HUES6 (cell line): ENCODE data around the gene TREML2.

Experiments used
- H3K27ac ChIP-seq: 2 replicates; pipeline ENCODE4 v1.7.0; 2013; ENCODE audit warnings: low read depth, mild to moderate bottlenecking, low read length, inconsistent platforms
- H3K27me3 ChIP-seq: 2 replicates; pipeline ENCODE4 v1.6.1; 2013; ENCODE audit warnings: low read length; ENCODE audit not compliant: control insufficient read depth, insufficient read depth
- H3K36me3 ChIP-seq: 2 replicates; pipeline ENCODE4 v1.6.1; 2013; ENCODE audit warnings: low read length; ENCODE audit not compliant: control insufficient read depth, insufficient read depth
- H3K4me1 ChIP-seq: 2 replicates; pipeline ENCODE4 v1.6.1; 2013; ENCODE audit warnings: low read length; ENCODE audit not compliant: control insufficient read depth, insufficient read depth
- H3K4me3 ChIP-seq: 2 replicates; pipeline ENCODE4 v1.5.1; 2013; ENCODE audit warnings: low read depth, low read length
- H3K9ac ChIP-seq: one replicate; pipeline ENCODE4 v1.6.1; 2013; ENCODE audit warnings: mild to moderate bottlenecking, low read length
- H3K9me3 ChIP-seq: 2 replicates; pipeline ENCODE4 v1.6.1; 2013; ENCODE audit warnings: low read depth, low read length; ENCODE audit not compliant: control insufficient read depth, insufficient read depth

Gene TREML2

GRCh38 chr6:41204156-41204555, 3.2 kb upstream of the TREML2 start:
- H3K9me3 ChIP-seq: no peaks in the 10 kb centered on the region; the same call in 1 of the 2 replicates
- peaks cover 12% of the 10 kb centered on the region for H3K4me1 ChIP-seq
- no peak overlapping the region for H3K4me3 ChIP-seq
- no peaks in the 10 kb centered on the region for H3K36me3 ChIP-seq
- peaks cover 3% of the 10 kb centered on the region; the same call in 1 of the 2 replicates for H3K27me3 ChIP-seq
- H3K9ac ChIP-seq: no peak overlapping the region
- H3K27ac ChIP-seq: no peak overlapping the region

DNA sequence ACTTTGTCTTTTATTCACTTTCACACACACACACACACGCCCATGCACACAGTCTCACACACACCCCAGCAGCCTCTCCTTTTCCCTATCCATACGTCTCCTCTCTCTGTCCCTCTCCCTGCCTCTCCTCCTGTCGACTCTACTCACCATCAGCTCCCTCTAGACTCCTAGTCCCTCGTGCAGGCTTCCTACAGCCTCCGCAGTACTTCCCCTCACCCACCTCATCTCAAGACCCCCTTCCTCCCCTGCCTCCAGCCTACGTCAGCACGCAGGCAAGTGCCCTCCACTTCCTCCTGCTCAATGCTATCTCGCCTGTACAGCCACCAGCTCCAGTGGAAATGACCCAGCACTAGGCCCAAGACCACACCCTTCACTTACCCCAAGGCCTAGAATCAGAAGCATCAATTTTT, 820 bp upstream of the TREML2 start:
- no peak overlapping the region for H3K27ac ChIP-seq
- H3K36me3 ChIP-seq: no peaks in the 10 kb centered on the region
- H3K27me3 ChIP-seq: no peaks in the 10 kb centered on the region; the same call in 1 of the 2 replicates
- no peaks in the 10 kb centered on the region for H3K9me3 ChIP-seq
- no peak overlapping the region for H3K4me3 ChIP-seq
- no peak overlapping the region for H3K9ac ChIP-seq
- peaks cover 12% of the 10 kb centered on the region for H3K4me1 ChIP-seq

GRCh38 chr6:41200296-41200900, 551 bp downstream of the TREML2 start:
- Histone ChIP-seq H3K27ac (no peak overlapping the region), H3K36me3 (no peaks in the 10 kb centered on the region), H3K4me3 (no peak overlapping the region), H3K9ac (no peak overlapping the region), H3K9me3 (no peaks in the 10 kb centered on the region), H3K27me3 (peaks cover 7% of the 10 kb centered on the region; the same call in 1 of the 2 replicates), H3K4me1 (peaks cover 12% of the 10 kb centered on the region)

- Histone ChIP-seq H3K27ac (no peak overlapping the region), H3K9ac (no peak overlapping the region)
These were observed 1.2 kb downstream of the TREML2 start for GRCh38 chr6:41199552-41200246.

DNA sequence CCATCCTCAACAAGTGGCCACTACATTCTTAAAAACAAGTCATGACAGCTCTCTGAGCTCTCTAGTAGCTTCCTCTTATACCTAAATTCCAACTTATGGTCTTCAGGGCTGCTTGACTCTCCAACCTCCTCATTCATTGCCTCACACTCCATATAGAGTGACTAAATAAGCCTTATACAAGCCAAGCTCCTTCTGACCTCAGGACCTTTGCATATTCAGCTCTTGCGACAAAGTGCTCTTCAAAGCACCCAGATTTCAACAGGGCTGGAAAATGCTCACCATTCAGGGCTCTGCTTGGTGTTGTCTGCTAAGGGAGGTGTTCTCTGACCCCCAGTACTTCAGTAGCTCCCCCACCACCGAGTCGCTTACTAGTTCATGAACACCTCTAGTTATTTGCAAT, 3.7 kb downstream of the TREML2 start:
- Histone ChIP-seq H3K9ac (no peak overlapping the region), H3K36me3 (no peaks in the 10 kb centered on the region), H3K4me3 (no peak overlapping the region), H3K27ac (no peak overlapping the region), H3K4me1 (peaks cover 12% of the 10 kb centered on the region), H3K27me3 (peaks cover 14% of the 10 kb centered on the region; the same call in 1 of the 2 replicates), H3K9me3 (no peaks in the 10 kb centered on the region)

More at GRCh38 chr6:41199552-41200246, 1.2 kb downstream of the TREML2 start:
- Histone ChIP-seq H3K4me1 (peaks cover 12% of the 10 kb centered on the region), H3K4me3 (no peak overlapping the region), H3K9me3 (no peaks in the 10 kb centered on the region), H3K27me3 (peaks cover 10% of the 10 kb centered on the region; the same call in 1 of the 2 replicates), H3K36me3 (no peaks in the 10 kb centered on the region)

GRCh38 chr6:41194386-41194785, 6.6 kb downstream of the TREML2 start:
- Histone ChIP-seq H3K27ac (no peak overlapping the region), H3K36me3 (no peaks in the 10 kb centered on the region), H3K4me3 (no peak overlapping the region), H3K27me3 (peaks cover 14% of the 10 kb centered on the region; the same call in 1 of the 2 replicates), H3K4me1 (no peaks in the 10 kb centered on the region), H3K9ac (no peak overlapping the region), H3K9me3 (peaks cover 14% of the 10 kb centered on the region)

DNA sequence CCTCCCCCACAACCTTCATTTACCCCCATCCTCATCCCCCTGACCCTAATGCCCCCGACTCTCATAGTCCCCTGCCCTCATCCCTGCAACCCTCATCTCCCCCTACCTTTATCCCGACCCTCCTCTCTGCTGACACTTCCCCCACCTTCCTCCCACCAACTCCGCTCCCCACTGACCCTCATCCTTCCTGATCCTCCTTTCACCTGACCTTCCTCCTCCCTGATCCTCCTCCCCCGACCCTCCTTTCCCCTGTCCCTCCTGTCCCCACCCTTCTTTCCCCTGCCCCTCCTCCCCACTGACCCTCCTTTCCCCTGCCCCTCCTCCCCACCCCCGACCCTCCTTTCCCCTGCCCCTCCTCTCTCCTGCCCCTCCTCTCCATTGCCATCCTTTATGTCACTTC, 7.1 kb downstream of the TREML2 start:
- no peak overlapping the region for H3K4me3 ChIP-seq
- H3K4me1 ChIP-seq: no peaks in the 10 kb centered on the region
- no peak overlapping the region for H3K9ac ChIP-seq
- H3K9me3 ChIP-seq: peaks cover 18% of the 10 kb centered on the region
- peaks cover 14% of the 10 kb centered on the region; the same call in 1 of the 2 replicates for H3K27me3 ChIP-seq
- no peak overlapping the region for H3K27ac ChIP-seq
- no peaks in the 10 kb centered on the region for H3K36me3 ChIP-seq

DNA sequence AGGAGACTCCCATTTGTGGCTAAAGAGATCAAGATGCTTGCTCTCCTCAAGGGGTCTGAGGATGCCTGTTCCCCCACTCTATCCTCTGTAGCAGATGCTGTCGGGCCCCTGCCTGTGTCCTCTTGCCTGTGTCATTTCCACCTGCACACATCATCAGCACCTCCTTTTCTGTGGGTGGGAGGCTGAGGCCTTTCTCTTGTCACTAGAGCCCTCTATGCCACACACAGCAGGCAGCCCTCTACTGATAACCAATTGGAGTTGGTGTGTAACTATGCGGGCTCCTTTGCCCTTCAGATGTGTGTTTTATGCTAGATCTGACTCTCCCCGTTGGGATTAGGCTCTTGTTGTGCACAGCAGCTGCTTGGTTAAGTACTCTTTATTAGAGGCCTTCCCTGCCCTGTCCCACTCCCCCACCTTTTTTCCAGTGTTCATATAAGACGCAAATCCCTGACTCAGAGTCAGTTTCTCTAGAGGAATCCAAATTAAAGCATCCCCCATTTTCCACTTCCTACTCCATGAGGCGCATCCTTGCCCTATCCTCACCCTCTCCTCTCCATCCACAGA, 7.7 kb downstream of the TREML2 start:
- H3K4me1 ChIP-seq: no peaks in the 10 kb centered on the region
- H3K27me3 ChIP-seq: peaks cover 14% of the 10 kb centered on the region; the same call in 1 of the 2 replicates
- H3K4me3 ChIP-seq: no peak overlapping the region
- no peaks in the 10 kb centered on the region for H3K36me3 ChIP-seq
- H3K9ac ChIP-seq: no peak overlapping the region
- H3K27ac ChIP-seq: no peak overlapping the region
- peaks cover 18% of the 10 kb centered on the region for H3K9me3 ChIP-seq

GRCh38 chr6:41191569-41191968, 9.4 kb downstream of the TREML2 start:
- Histone ChIP-seq H3K9me3 (peaks cover 18% of the 10 kb centered on the region), H3K4me1 (no peaks in the 10 kb centered on the region), H3K27ac (no peak overlapping the region), H3K27me3 (peaks cover 14% of the 10 kb centered on the region; the same call in 1 of the 2 replicates), H3K4me3 (no peak overlapping the region), H3K9ac (no peak overlapping the region), H3K36me3 (no peaks in the 10 kb centered on the region)

DNA sequence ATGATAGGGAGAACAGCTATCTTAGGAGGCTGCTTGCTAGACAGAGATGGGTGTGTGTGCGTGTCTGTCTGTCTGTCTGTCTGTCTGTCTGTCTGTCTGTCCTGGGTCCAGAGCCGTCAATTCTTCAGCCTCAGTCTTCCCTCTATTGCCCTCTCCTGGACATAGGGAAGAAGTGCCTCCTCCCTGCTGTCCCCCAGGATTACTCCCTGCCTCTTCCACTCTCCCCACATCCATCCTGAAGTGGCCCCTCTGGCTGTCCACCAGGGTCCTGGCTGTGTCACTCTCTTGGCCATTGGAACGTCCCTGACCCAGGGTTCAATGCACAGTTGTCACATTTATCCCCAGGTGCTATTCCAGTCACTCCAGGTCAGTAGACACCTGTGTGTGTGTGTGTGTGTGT, 10.2 kb downstream of the TREML2 start:
- H3K4me1 ChIP-seq: no peaks in the 10 kb centered on the region
- H3K27me3 ChIP-seq: peaks cover 11% of the 10 kb centered on the region; the same call in 1 of the 2 replicates
- no peak overlapping the region for H3K9ac ChIP-seq
- peaks cover 18% of the 10 kb centered on the region for H3K9me3 ChIP-seq
- no peaks in the 10 kb centered on the region for H3K36me3 ChIP-seq
- H3K27ac ChIP-seq: no peak overlapping the region
- no peak overlapping the region for H3K4me3 ChIP-seq

GRCh38 chr6:41189967-41190366, 11.0 kb downstream of the TREML2 start:
- Histone ChIP-seq H3K27me3 (peaks cover 4% of the 10 kb centered on the region; the same call in 1 of the 2 replicates), H3K27ac (no peak overlapping the region), H3K9ac (no peak overlapping the region), H3K4me1 (no peaks in the 10 kb centered on the region), H3K9me3 (peaks cover 18% of the 10 kb centered on the region), H3K4me3 (no peak overlapping the region), H3K36me3 (no peaks in the 10 kb centered on the region)
